Endothelial cell of umbilical vein (primary cell): Measurements from ENCODE around the gene EML6. TPM values are rescaled to one million over a fixed set of nuclear protein-coding genes. Genes with fewer than 3 reads are reported as not detected.

ENCODE experiments used
- BruUV-seq: library from RNA; stranded (reverse); fragments of 400-500 nt; replicated peaks from 2 replicates; lab custom pipeline; 2021; lab: Mats Ljungman, UMichigan
- CTCF ChIA-PET: fragments of 300-600, 350-600 bp; sonication (Branson Sonifier 250); formaldehyde crosslinking; loops from one replicate; lab custom pipeline; 2021; ENCODE audit warnings: antibody characterized with exemption, inconsistent platforms; lab: Charles Lee
- POLR2A ChIA-PET: fragments of 300-600, 350-600 bp; sonication (Branson Sonifier 250); formaldehyde crosslinking; loops from one replicate; lab custom pipeline; 2021; ENCODE audit warnings: antibody characterized with exemption, inconsistent platforms; lab: Charles Lee
- DNase-seq: peaks from one replicate; pipeline ENCODE4 v3.0.0-alpha.2; 2011; ENCODE audit warnings: low read depth, low spot score
- FAIRE-seq: peaks from 2 replicates; lab custom pipeline; 2011; peaks lifted over from hg19 to GRCh38; lab: Jason Lieb, UNC
- H2AFZ ChIP-seq: 2 replicates; pipeline ENCODE4 v1.6.0; 2012; ENCODE audit warnings: low read depth, low read length, control low read depth, inconsistent platforms
- H3K27ac ChIP-seq: 2 replicates; pipeline ENCODE4 v1.5.1; 2011; ENCODE audit warnings: low read depth, mild to moderate bottlenecking, control low read depth, low read length, moderate library complexity; ENCODE audit not compliant: insufficient read depth
- H3K27me3 ChIP-seq, 2 experiments: 2 replicates each; pipeline versions ENCODE4 v1.6.0 to v1.6.1; 2011; ENCODE audit warnings: low read length in 2 of 2, mixed read lengths in 1 of 2; ENCODE audit not compliant: control insufficient read depth in 2 of 2, insufficient read depth in 2 of 2
- H3K36me3 ChIP-seq, 2 experiments: 2 replicates in 1 of 2; 3 replicates in 1 of 2; pipeline ENCODE4 v1.5.1; 2011; ENCODE audit warnings: low read length in 2 of 2, mild to moderate bottlenecking in 1 of 2, moderate library complexity in 1 of 2; ENCODE audit not compliant: control insufficient read depth in 2 of 2, insufficient read depth in 2 of 2; ENCODE audit errors: extremely low read depth in 1 of 2
- H3K4me1 ChIP-seq: 3 replicates; pipeline ENCODE4 v1.5.1; 2011; ENCODE audit warnings: mild to moderate bottlenecking, low read length; ENCODE audit not compliant: control insufficient read depth, insufficient read depth; ENCODE audit errors: extremely low read depth
- H3K4me2 ChIP-seq: 2 replicates; pipeline ENCODE4 v1.6.1; 2011; ENCODE audit warnings: low read length, control low read depth, mixed read lengths; ENCODE audit not compliant: insufficient read depth
- H3K4me3 ChIP-seq, 3 experiments: fragments of 200-600 bp in 1 of 3; sonication (generic), shearing (Covaris generic) in 1 of 3; replicated peaks in 1 of 3; 2 replicates each; pipeline ENCODE4 v1.5.1; 2011 to 2016; ENCODE audit warnings: control low read depth in 3 of 3, low read length in 3 of 3, mild to moderate bottlenecking in 2 of 3, inconsistent platforms in 1 of 3, low read depth in 1 of 3, moderate library complexity in 1 of 3; ENCODE audit not compliant: insufficient read depth in 1 of 3
- H3K79me2 ChIP-seq: 2 replicates; pipeline ENCODE4 v1.6.0; 2012; ENCODE audit warnings: low read length, inconsistent platforms; ENCODE audit not compliant: control insufficient read depth, insufficient read depth
- H3K9ac ChIP-seq: replicated peaks from 2 replicates; pipeline ENCODE3; 2011; ENCODE audit warnings: low read length, control low read depth; ENCODE audit not compliant: insufficient read depth; ENCODE audit errors: extremely low read depth
- H3K9me1 ChIP-seq: replicated peaks from 3 replicates; pipeline ENCODE4 v1.6.0; 2011; ENCODE audit warnings: mild to moderate bottlenecking, low read length; ENCODE audit not compliant: control insufficient read depth, insufficient read depth; ENCODE audit errors: extremely low read depth
- H3K9me3 ChIP-seq: replicated peaks from 2 replicates; pipeline ENCODE4 v1.5.1; 2012; ENCODE audit warnings: low read length, inconsistent platforms; ENCODE audit not compliant: control insufficient read depth, insufficient read depth
- H4K20me1 ChIP-seq: replicated peaks from 2 replicates; pipeline ENCODE3; 2011; ENCODE audit warnings: mild to moderate bottlenecking, low read length; ENCODE audit not compliant: control insufficient read depth, insufficient read depth; ENCODE audit errors: extremely low read depth
- MAX ChIP-seq: IDR thresholded peaks from 2 replicates; pipeline ENCODE4 v1.6.1; 2011; ENCODE audit not compliant: insufficient read depth, insufficient read length
- dilution Hi-C: fragments of 300-500 bp; cut with MboI; formaldehyde crosslinking; loops from one replicate; pipeline ENCODE4 v1.15.0; 2019; ENCODE audit warnings: low sequenced_read_pairs; ENCODE audit not compliant: extremely low pct_ligation_motif_present
- intact Hi-C: fragments of 100-400 bp; cut with micrococcal nuclease; formaldehyde crosslinking; loops from one replicate; pipeline ENCODE4 v1.10.0; 2022
- polyA plus RNA-seq, 4 experiments: library from polyadenylated mRNA; depleted of rRNA in 3 of 4; stranded (reverse) in 3 of 4; unstranded in 1 of 4; fragments of >200 nt; gene quantifications; 2 replicates each; pipeline versions ENCODE4 v1.2.1 to v1.2.3, GENCODE V29; 2011 to 2012; ENCODE audit warnings: missing spikeins in 1 of 4
- total RNA-seq: library from RNA; stranded (reverse); gene quantifications from 2 replicates; pipeline ENCODE4 v1.2.3, GENCODE V29; 2021
- TF ChIP-seq, protein P1 (sequence below), 2 donors: IDR thresholded peaks; 1 replicate in 1 of 2; 2 replicates in 1 of 2; pipeline ENCODE4 v1.5.1; 2011; ENCODE audit warnings: low read length in 2 of 2, mild to moderate bottlenecking in 2 of 2, moderate library complexity in 2 of 2, control low read depth in 1 of 2, inconsistent platforms in 1 of 2, low read depth in 1 of 2; ENCODE audit not compliant: insufficient read depth in 1 of 2; ENCODE audit errors: extremely low read depth in 1 of 2

The EML6 gene
- total and polyA plus RNA-seq, 2 donors (not counting 3 experiments of a cell fraction or from before 2014, with no cell fraction given), result 0.79 to 2.1 TPM

- no peak overlapping the region for H2AFZ ChIP-seq
- H3K36me3 ChIP-seq, result no peaks in the 10 kb centered on the region
- POLR2A ChIA-PET, result no interaction called here
- H3K79me2 ChIP-seq, result no peaks in the 10 kb centered on the region
- intact Hi-C loops (loop anchor here (1.0 to 2.0 kb wide), 3 partner anchors 115 to 276 kb away; no protein-coding TSS in a partner anchor), dilution Hi-C loops (no loop called here)
- CTCF ChIA-PET, result interaction anchor here (0.5 to 4.2 kb wide), 84 partner anchors 8 to 793 kb away, joined by 3 to 198 read pairs (median 4); partner anchors contain the start of genes CFAP36, EML6, MTIF2 and RTN4
- no peaks in the 10 kb centered on the region for H3K9me1 ChIP-seq
- FAIRE-seq, result peak; percentile 72
- TF ChIP-seq MAX, result no peak
- TF ChIP-seq, protein P1, sequence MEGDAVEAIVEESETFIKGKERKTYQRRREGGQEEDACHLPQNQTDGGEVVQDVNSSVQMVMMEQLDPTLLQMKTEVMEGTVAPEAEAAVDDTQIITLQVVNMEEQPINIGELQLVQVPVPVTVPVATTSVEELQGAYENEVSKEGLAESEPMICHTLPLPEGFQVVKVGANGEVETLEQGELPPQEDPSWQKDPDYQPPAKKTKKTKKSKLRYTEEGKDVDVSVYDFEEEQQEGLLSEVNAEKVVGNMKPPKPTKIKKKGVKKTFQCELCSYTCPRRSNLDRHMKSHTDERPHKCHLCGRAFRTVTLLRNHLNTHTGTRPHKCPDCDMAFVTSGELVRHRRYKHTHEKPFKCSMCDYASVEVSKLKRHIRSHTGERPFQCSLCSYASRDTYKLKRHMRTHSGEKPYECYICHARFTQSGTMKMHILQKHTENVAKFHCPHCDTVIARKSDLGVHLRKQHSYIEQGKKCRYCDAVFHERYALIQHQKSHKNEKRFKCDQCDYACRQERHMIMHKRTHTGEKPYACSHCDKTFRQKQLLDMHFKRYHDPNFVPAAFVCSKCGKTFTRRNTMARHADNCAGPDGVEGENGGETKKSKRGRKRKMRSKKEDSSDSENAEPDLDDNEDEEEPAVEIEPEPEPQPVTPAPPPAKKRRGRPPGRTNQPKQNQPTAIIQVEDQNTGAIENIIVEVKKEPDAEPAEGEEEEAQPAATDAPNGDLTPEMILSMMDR (IDR thresholded peaks at IDR 0.05; ENCODE audit: extremely low read depth in 1 of 2, insufficient read depth in 1 of 2, low read depth in 1 of 2, low read length in 2 of 2), result peak; percentile 31 to 34
- no TSS peak for BruUV-seq
- peak; percentile 48 for DNase-seq
- H3K9me3 ChIP-seq, result no peaks in the 10 kb centered on the region
- no peak overlapping the region for H3K9ac ChIP-seq
- no peak overlapping the region for H3K4me2 ChIP-seq
- H3K4me3 ChIP-seq, result no peak overlapping the region
- H3K27me3 ChIP-seq, result peaks cover 5 to 6% of the 10 kb centered on the region in 2 experiments
- H3K27ac ChIP-seq, result no peak overlapping the region
- H4K20me1 ChIP-seq, result no peaks in the 10 kb centered on the region
- peaks cover 10% of the 10 kb centered on the region for H3K4me1 ChIP-seq
Measured at GRCh38 chr2:54899576-54900200, 176.2 kb downstream of the EML6 start.
